ENCODE results near the gene PRSS21.

DNA sequence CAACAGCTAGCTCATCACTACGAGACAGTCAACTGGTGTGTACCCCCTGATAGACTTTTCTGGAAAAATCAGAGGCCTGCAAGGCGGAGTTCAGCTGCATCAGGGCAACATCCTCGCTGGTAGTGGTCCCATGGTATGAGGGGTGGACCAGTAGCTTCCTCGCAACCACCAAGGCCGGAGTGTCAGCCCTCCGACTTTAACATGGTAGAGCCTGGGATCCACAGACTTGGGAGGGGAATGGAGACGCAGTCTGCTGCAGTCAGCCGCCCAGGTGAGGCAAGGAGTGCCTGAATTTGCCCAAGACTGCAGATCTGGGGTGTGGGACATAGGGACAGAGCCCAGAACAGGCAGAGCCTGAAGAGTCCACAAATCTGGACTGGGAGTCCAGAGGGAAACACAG is 26.5 kb downstream of the PRSS21 start:
- TF ChIP-seq, protein P1, sequence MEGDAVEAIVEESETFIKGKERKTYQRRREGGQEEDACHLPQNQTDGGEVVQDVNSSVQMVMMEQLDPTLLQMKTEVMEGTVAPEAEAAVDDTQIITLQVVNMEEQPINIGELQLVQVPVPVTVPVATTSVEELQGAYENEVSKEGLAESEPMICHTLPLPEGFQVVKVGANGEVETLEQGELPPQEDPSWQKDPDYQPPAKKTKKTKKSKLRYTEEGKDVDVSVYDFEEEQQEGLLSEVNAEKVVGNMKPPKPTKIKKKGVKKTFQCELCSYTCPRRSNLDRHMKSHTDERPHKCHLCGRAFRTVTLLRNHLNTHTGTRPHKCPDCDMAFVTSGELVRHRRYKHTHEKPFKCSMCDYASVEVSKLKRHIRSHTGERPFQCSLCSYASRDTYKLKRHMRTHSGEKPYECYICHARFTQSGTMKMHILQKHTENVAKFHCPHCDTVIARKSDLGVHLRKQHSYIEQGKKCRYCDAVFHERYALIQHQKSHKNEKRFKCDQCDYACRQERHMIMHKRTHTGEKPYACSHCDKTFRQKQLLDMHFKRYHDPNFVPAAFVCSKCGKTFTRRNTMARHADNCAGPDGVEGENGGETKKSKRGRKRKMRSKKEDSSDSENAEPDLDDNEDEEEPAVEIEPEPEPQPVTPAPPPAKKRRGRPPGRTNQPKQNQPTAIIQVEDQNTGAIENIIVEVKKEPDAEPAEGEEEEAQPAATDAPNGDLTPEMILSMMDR (conservative IDR thresholded peaks at IDR 0.05), result no peak
- TF ChIP-seq ZFX (IDR thresholded peaks at IDR 0.05), result no peak
